Activated naive CD4-positive, alpha-beta T cell treated with anti-CD3 and anti-CD28 coated beads for 36 hours (primary cell): ENCODE results near the gene FAM171A2. TPM values are rescaled to one million over a fixed set of nuclear protein-coding genes. Genes with fewer than 3 reads are reported as not detected.
A peak's percentile ranks its signal among the peaks of the same experiment; 100 is the strongest.

ENCODE experiments used
- CTCF ChIA-PET: fragments of 350-600 bp; sonication (Branson Sonifier 250); formaldehyde crosslinking; loops from one replicate; lab custom pipeline; 2021; ENCODE audit warnings: antibody characterized with exemption; lab: Charles Lee
- DNase-seq: peaks from one replicate; pipeline ENCODE4 v3.0.0-alpha.2; 2020
- H3K27ac Mint-ChIP-seq: one replicate; pipeline ENCODE4 v1.8.0; 2021; ENCODE audit warnings: mild to moderate bottlenecking, mixed read lengths
- H3K27me3 Mint-ChIP-seq: one replicate; pipeline ENCODE4 v1.8.0; 2021; ENCODE audit warnings: low read depth, mixed read lengths
- H3K36me3 Mint-ChIP-seq: one replicate; pipeline ENCODE4 v1.8.0; 2021; ENCODE audit warnings: low read depth, mixed read lengths
- H3K4me1 Mint-ChIP-seq: one replicate; pipeline ENCODE4 v1.8.0; 2021; ENCODE audit warnings: low read depth, mixed read lengths
- H3K4me3 Mint-ChIP-seq: one replicate; pipeline ENCODE4 v1.8.0; 2021; ENCODE audit warnings: mild to moderate bottlenecking, moderate library complexity, mixed read lengths
- H3K9me3 Mint-ChIP-seq: one replicate; pipeline ENCODE4 v1.8.0; 2021; ENCODE audit warnings: mixed read lengths
- intact Hi-C: fragments of 100-400 bp; cut with micrococcal nuclease; formaldehyde crosslinking; loops from one replicate; pipeline ENCODE4 v1.15.1; 2023
- total RNA-seq, 2 experiments: library from RNA; stranded (reverse); gene quantifications; one replicate each; pipeline ENCODE4 v1.2.3, GENCODE V29; 2021

FAM171A2 gene
- total RNA-seq, 2 experiments from 2014 or later = 0.12 to 0.21 TPM

- Mint-ChIP-seq H3K4me3 (no peak overlapping the region), H3K4me1 (peaks cover 18% of the 10 kb centered on the region), H3K9me3 (no peaks in the 10 kb centered on the region), H3K27ac (no peak overlapping the region), H3K27me3 (peaks cover 17% of the 10 kb centered on the region), H3K36me3 (peaks cover 2% of the 10 kb centered on the region)
- CTCF ChIA-PET = no interaction called here
- intact Hi-C loops = loop anchor here (5.0 kb wide), 1 partner anchor 112 kb away; the partner anchor contains the start of gene GPATCH8
- DNase-seq = no peak
Measured at GRCh38 chr17:44390250-44390870, 26.7 kb upstream of the FAM171A2 start.

- Mint-ChIP-seq H3K9me3 (no peaks in the 10 kb centered on the region), H3K4me3 (no peak overlapping the region), H3K4me1 (peaks cover 20% of the 10 kb centered on the region), H3K27ac (no peak overlapping the region), H3K36me3 (peaks cover 2% of the 10 kb centered on the region), H3K27me3 (peaks cover 17% of the 10 kb centered on the region)
- intact Hi-C loops = loop anchor here (5.0 kb wide), 1 partner anchor 113 kb away; the partner anchor contains the start of gene GPATCH8
- CTCF ChIA-PET = interaction anchor here (0.7 kb wide), 1 partner anchor 15 kb away, joined by 3 read pairs; no protein-coding TSS in a partner anchor
- no peak for DNase-seq
Measured at GRCh38 chr17:44389723-44390202, 26.1 kb upstream of the FAM171A2 start.

- Mint-ChIP-seq H3K27ac (no peak within 1 kb of the TSS), H3K27me3 (peaks cover 18% of the 10 kb centered on the region), H3K9me3 (no peaks in the 10 kb centered on the region), H3K4me3 (no peak within 1 kb of the TSS), H3K4me1 (peaks cover 19% of the 10 kb centered on the region), H3K36me3 (peaks cover 2% of the 10 kb centered on the region)
- CTCF ChIA-PET = interaction anchor here (0.7 kb wide), 1 partner anchor 14 kb away, joined by 3 read pairs; no protein-coding TSS in a partner anchor
- intact Hi-C loops = no loop called here
- DNase-seq = no peak
Measured at GRCh38 chr17:44389281-44389680, 25.6 kb upstream of the FAM171A2 start, which contains the start of gene ITGA2B. Gene ITGA2B (minus strand): TSS chr17:44389649. CDS start chr17:44389473, 176 bp downstream.

- no peak for DNase-seq
- peaks cover 2% of the 10 kb centered on the region for H3K36me3 Mint-ChIP-seq
Measured at GRCh38 chr17:44387804-44388203, 24.2 kb upstream of the FAM171A2 start.

GRCh38 chr17:44386182-44386525, 22.5 kb upstream of the FAM171A2 start:
- peaks cover 19% of the 10 kb centered on the region for H3K27me3 Mint-ChIP-seq
- H3K9me3 Mint-ChIP-seq = no peaks in the 10 kb centered on the region
- no peak for DNase-seq
- intact Hi-C loops = no loop called here
- H3K4me3 Mint-ChIP-seq = peak overlapping the region; percentile 63
- no peak overlapping the region for H3K27ac Mint-ChIP-seq
- peaks cover 9% of the 10 kb centered on the region for H3K4me1 Mint-ChIP-seq
- H3K36me3 Mint-ChIP-seq = peaks cover 2% of the 10 kb centered on the region
- CTCF ChIA-PET = interaction anchor here (1.1 to 1.5 kb wide), 4 partner anchors 10 to 137 kb away, joined by 3 to 6 read pairs (median 4); no protein-coding TSS in a partner anchor

More at GRCh38 chr17:44387804-44388203, 24.2 kb upstream of the FAM171A2 start:
- H3K4me3 Mint-ChIP-seq = no peak overlapping the region
- intact Hi-C loops = no loop called here
- no peaks in the 10 kb centered on the region for H3K9me3 Mint-ChIP-seq
- no peak overlapping the region for H3K27ac Mint-ChIP-seq
- H3K4me1 Mint-ChIP-seq = peaks cover 9% of the 10 kb centered on the region
- CTCF ChIA-PET = no interaction called here
- peaks cover 19% of the 10 kb centered on the region for H3K27me3 Mint-ChIP-seq

GRCh38 chr17:44385287-44386181, 21.9 kb upstream of the FAM171A2 start:
- H3K4me3 Mint-ChIP-seq = peak overlapping the region; percentile 63
- no peaks in the 10 kb centered on the region for H3K9me3 Mint-ChIP-seq
- H3K36me3 Mint-ChIP-seq = peaks cover 2% of the 10 kb centered on the region
- H3K4me1 Mint-ChIP-seq = peaks cover 9% of the 10 kb centered on the region
- CTCF ChIA-PET = interaction anchor here (0.6 to 1.5 kb wide), 5 partner anchors 9 to 138 kb away, joined by 3 to 6 read pairs (median 4); no protein-coding TSS in a partner anchor
- peaks cover 19% of the 10 kb centered on the region for H3K27me3 Mint-ChIP-seq
- DNase-seq = peak; percentile 92
- H3K27ac Mint-ChIP-seq = no peak overlapping the region
- intact Hi-C loops = loop anchor here (1.0 kb wide), 1 partner anchor 138 kb away; no protein-coding TSS in a partner anchor

- intact Hi-C loops = loop anchor here (1.0 kb wide), 1 partner anchor 138 kb away; no protein-coding TSS in a partner anchor
- no peak for DNase-seq
- H3K36me3 Mint-ChIP-seq = no peaks in the 10 kb centered on the region
- H3K27me3 Mint-ChIP-seq = peaks cover 17% of the 10 kb centered on the region
- H3K4me1 Mint-ChIP-seq = peaks cover 9% of the 10 kb centered on the region
- CTCF ChIA-PET = interaction anchor here (0.6 to 1.5 kb wide), 3 partner anchors 93 to 139 kb away, joined by 3 to 4 read pairs (median 3); no protein-coding TSS in a partner anchor
- no peak overlapping the region for H3K27ac Mint-ChIP-seq
- peak overlapping the region; percentile 63 for H3K4me3 Mint-ChIP-seq
- no peaks in the 10 kb centered on the region for H3K9me3 Mint-ChIP-seq
Measured at GRCh38 chr17:44384823-44385286, 21.2 kb upstream of the FAM171A2 start.

- H3K9me3 Mint-ChIP-seq = no peaks in the 10 kb centered on the region
Measured at GRCh38 chr17:44384281-44384822, 20.7 kb upstream of the FAM171A2 start.

GRCh38 chr17:44383861-44384260, 20.2 kb upstream of the FAM171A2 start:
- Mint-ChIP-seq H3K9me3 (no peaks in the 10 kb centered on the region), H3K27me3 (peaks cover 12% of the 10 kb centered on the region), H3K36me3 (no peaks in the 10 kb centered on the region), H3K4me3 (no peak overlapping the region), H3K27ac (no peak overlapping the region), H3K4me1 (peaks cover 7% of the 10 kb centered on the region)
- CTCF ChIA-PET = no interaction called here
- DNase-seq = no peak
- intact Hi-C loops = no loop called here

More at GRCh38 chr17:44384281-44384822, 20.7 kb upstream of the FAM171A2 start:
- Mint-ChIP-seq H3K4me1 (peaks cover 7% of the 10 kb centered on the region), H3K36me3 (no peaks in the 10 kb centered on the region), H3K4me3 (peak overlapping the region; percentile 19), H3K27ac (no peak overlapping the region), H3K27me3 (peaks cover 13% of the 10 kb centered on the region)
- CTCF ChIA-PET = interaction anchor here (1.5 kb wide), 1 partner anchor 139 kb away, joined by 3 read pairs; no protein-coding TSS in a partner anchor
- no peak for DNase-seq
- intact Hi-C loops = no loop called here

GRCh38 chr17:44383363-44383762, 19.7 kb upstream of the FAM171A2 start:
- no peak for DNase-seq
- Mint-ChIP-seq H3K4me1 (peaks cover 7% of the 10 kb centered on the region), H3K36me3 (no peaks in the 10 kb centered on the region), H3K9me3 (no peaks in the 10 kb centered on the region), H3K4me3 (no peak overlapping the region), H3K27ac (no peak overlapping the region), H3K27me3 (peaks cover 12% of the 10 kb centered on the region)
- CTCF ChIA-PET = no interaction called here
- intact Hi-C loops = no loop called here

- Mint-ChIP-seq H3K4me1 (peaks cover 7% of the 10 kb centered on the region), H3K4me3 (no peak overlapping the region), H3K9me3 (no peaks in the 10 kb centered on the region), H3K36me3 (no peaks in the 10 kb centered on the region), H3K27me3 (peaks cover 11% of the 10 kb centered on the region), H3K27ac (no peak overlapping the region)
- CTCF ChIA-PET = no interaction called here
- DNase-seq = no peak
- intact Hi-C loops = no loop called here
Measured at GRCh38 chr17:44382917-44383316, 19.3 kb upstream of the FAM171A2 start.
